Endothelial cell (in vitro differentiated cells): ENCODE results near the gene MACROD2. TPM values are rescaled to one million over a fixed set of nuclear protein-coding genes. Genes with fewer than 3 reads are reported as not detected.

ENCODE experiments used
- DNase-seq: peaks from one replicate; pipeline ENCODE4 v3.0.0; 2021; ENCODE audit warnings: low spot score
- H3K27ac Mint-ChIP-seq: one replicate; pipeline ENCODE4 v1.8.0; 2021; ENCODE audit warnings: mixed read lengths, inconsistent platforms; ENCODE audit not compliant: unreplicated experiment
- H3K27me3 Mint-ChIP-seq: one replicate; pipeline ENCODE4 v1.8.0; 2021; ENCODE audit warnings: mild to moderate bottlenecking, moderate library complexity, mixed read lengths, inconsistent platforms; ENCODE audit not compliant: unreplicated experiment
- H3K36me3 Mint-ChIP-seq: one replicate; pipeline ENCODE4 v1.8.0; 2021; ENCODE audit warnings: mild to moderate bottlenecking, low read depth, mixed read lengths, inconsistent platforms; ENCODE audit not compliant: unreplicated experiment
- H3K4me1 Mint-ChIP-seq: one replicate; pipeline ENCODE4 v1.8.0; 2021; ENCODE audit warnings: mild to moderate bottlenecking, mixed read lengths, inconsistent platforms; ENCODE audit not compliant: unreplicated experiment
- H3K4me3 Mint-ChIP-seq: one replicate; pipeline ENCODE4 v1.8.0; 2021; ENCODE audit warnings: mild to moderate bottlenecking, mixed read lengths, inconsistent platforms; ENCODE audit not compliant: unreplicated experiment
- H3K9me3 Mint-ChIP-seq: one replicate; pipeline ENCODE4 v1.8.0; 2021; ENCODE audit warnings: mixed read lengths, inconsistent platforms; ENCODE audit not compliant: unreplicated experiment
- CTCF ChIP-seq: fragments of 200-600 bp; sonication (generic); IDR thresholded peaks from one replicate; pipeline ENCODE4 v1.5.0; 2021; ENCODE audit warnings: antibody characterized with exemption; ENCODE audit not compliant: unreplicated experiment
- total RNA-seq: library from RNA; stranded (reverse); fragmentation: NEBNext Ultra II Directional; extraction: Animal tissue kit (Norgen Biotek cat#: 25700); gene quantifications from one replicate; pipeline ENCODE4 v1.2.1, GENCODE V29; 2021; ENCODE audit not compliant: unreplicated experiment

Gene MACROD2
- total RNA-seq, 1 donor from 2014 or later = 6.4 TPM

- no peak overlapping the region for H3K27ac Mint-ChIP-seq
- DNase-seq = no peak
- no peaks in the 10 kb centered on the region for H3K9me3 Mint-ChIP-seq
- H3K4me3 Mint-ChIP-seq = no peak overlapping the region
- H3K4me1 Mint-ChIP-seq = peaks cover 4% of the 10 kb centered on the region
- TF ChIP-seq CTCF = no peak
- H3K36me3 Mint-ChIP-seq = no peaks in the 10 kb centered on the region
- no peaks in the 10 kb centered on the region for H3K27me3 Mint-ChIP-seq
Observed at GRCh38 chr20:16042731-16043130, 2047.4 kb downstream of the MACROD2 start.

DNA sequence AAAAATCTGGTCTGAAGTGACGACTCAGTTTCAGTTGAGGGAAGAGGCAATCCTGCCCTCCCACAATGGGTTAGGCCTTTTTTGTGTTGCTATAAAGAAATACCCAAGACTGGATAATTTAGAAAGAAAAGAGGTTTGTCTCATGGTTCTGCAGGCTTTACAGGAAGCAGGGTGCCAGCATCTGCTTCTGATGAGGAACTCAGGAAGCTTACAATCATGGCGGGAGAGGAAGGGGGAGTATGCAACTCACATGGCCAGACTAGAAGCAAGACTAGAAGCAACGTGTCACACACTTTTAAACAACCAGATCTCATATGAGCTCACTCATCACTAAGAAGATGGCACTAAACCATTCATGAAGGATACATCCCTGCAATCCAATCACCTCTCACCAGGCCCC is 2048.6 kb downstream of the MACROD2 start:
- Mint-ChIP-seq H3K27me3 (no peaks in the 10 kb centered on the region), H3K4me1 (peaks cover 4% of the 10 kb centered on the region), H3K36me3 (no peaks in the 10 kb centered on the region), H3K27ac (no peak overlapping the region), H3K4me3 (no peak overlapping the region), H3K9me3 (no peaks in the 10 kb centered on the region)
- no peak for DNase-seq
- no peak for TF ChIP-seq CTCF

GRCh38 chr20:16048876-16049275 is 2053.6 kb downstream of the MACROD2 start:
- Mint-ChIP-seq H3K4me3 (no peak overlapping the region), H3K36me3 (no peaks in the 10 kb centered on the region), H3K27me3 (no peaks in the 10 kb centered on the region), H3K4me1 (no peaks in the 10 kb centered on the region), H3K9me3 (no peaks in the 10 kb centered on the region), H3K27ac (no peak overlapping the region)
- TF ChIP-seq CTCF = no peak
- no peak for DNase-seq

- no peaks in the 10 kb centered on the region for H3K36me3 Mint-ChIP-seq
- no peaks in the 10 kb centered on the region for H3K9me3 Mint-ChIP-seq
- no peaks in the 10 kb centered on the region for H3K27me3 Mint-ChIP-seq
- H3K27ac Mint-ChIP-seq = no peak overlapping the region
- TF ChIP-seq CTCF = no peak
- H3K4me3 Mint-ChIP-seq = no peak overlapping the region
- no peak for DNase-seq
- H3K4me1 Mint-ChIP-seq = no peaks in the 10 kb centered on the region
Observed at GRCh38 chr20:16049529-16050093, 2054.3 kb downstream of the MACROD2 start.

GRCh38 chr20:16050366-16050765 is 2055.1 kb downstream of the MACROD2 start:
- no peak overlapping the region for H3K4me3 Mint-ChIP-seq
- no peak overlapping the region for H3K27ac Mint-ChIP-seq
- H3K27me3 Mint-ChIP-seq = no peaks in the 10 kb centered on the region
- no peak for TF ChIP-seq CTCF
- no peaks in the 10 kb centered on the region for H3K4me1 Mint-ChIP-seq
- no peak for DNase-seq
- no peaks in the 10 kb centered on the region for H3K36me3 Mint-ChIP-seq
- no peaks in the 10 kb centered on the region for H3K9me3 Mint-ChIP-seq
